ENCODE data around the gene CD44. TPM values are rescaled to one million over a fixed set of nuclear protein-coding genes. Genes with fewer than 3 reads are reported as not detected.

Gene CD44
- total RNA-seq, 1 donor from 2014 or later, result 155 TPM

DNA sequence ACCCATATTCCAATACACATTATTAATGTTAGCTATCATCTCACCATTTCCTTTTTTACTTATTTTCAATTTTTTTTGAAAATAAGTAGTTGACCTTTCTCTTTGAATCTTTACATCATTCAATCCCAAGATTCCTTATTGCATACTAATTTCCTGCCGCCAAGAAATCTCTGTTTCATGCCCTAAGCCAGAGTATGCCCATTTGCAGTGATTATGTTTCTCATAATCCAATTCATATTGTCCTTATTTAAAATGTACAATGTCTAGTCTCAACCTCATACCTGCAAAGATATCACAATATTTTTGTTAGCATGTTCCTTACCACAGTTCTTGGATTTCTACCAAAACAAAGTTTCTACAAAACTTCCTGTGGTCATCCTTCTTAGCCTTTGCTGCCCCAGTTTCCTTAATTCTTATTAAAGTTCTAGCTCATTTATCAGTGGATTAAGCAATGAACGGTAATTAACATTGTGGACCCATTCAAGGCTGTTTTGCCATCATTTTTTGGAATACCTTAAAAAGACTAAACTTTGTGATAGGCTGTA is 75.3 kb downstream of the CD44 start:
- no peaks in the 10 kb centered on the region for H3K9me3 Mint-ChIP-seq (ENCODE audit: unreplicated experiment)
- DNase-seq (ENCODE audit: low spot score), result no peak
- H3K27ac Mint-ChIP-seq (ENCODE audit: unreplicated experiment), result no peak overlapping the region
- H3K4me3 Mint-ChIP-seq (ENCODE audit: unreplicated experiment), result no peak overlapping the region
- no peaks in the 10 kb centered on the region for H3K4me1 Mint-ChIP-seq (ENCODE audit: unreplicated experiment)
- TF ChIP-seq, protein P1, sequence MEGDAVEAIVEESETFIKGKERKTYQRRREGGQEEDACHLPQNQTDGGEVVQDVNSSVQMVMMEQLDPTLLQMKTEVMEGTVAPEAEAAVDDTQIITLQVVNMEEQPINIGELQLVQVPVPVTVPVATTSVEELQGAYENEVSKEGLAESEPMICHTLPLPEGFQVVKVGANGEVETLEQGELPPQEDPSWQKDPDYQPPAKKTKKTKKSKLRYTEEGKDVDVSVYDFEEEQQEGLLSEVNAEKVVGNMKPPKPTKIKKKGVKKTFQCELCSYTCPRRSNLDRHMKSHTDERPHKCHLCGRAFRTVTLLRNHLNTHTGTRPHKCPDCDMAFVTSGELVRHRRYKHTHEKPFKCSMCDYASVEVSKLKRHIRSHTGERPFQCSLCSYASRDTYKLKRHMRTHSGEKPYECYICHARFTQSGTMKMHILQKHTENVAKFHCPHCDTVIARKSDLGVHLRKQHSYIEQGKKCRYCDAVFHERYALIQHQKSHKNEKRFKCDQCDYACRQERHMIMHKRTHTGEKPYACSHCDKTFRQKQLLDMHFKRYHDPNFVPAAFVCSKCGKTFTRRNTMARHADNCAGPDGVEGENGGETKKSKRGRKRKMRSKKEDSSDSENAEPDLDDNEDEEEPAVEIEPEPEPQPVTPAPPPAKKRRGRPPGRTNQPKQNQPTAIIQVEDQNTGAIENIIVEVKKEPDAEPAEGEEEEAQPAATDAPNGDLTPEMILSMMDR (IDR thresholded peaks at IDR 0.05; ENCODE audit: unreplicated experiment), result no peak
- peaks cover 15% of the 10 kb centered on the region for H3K36me3 Mint-ChIP-seq (ENCODE audit: low read depth, unreplicated experiment)
- H3K27me3 Mint-ChIP-seq (ENCODE audit: unreplicated experiment), result peaks cover 3% of the 10 kb centered on the region

DNA sequence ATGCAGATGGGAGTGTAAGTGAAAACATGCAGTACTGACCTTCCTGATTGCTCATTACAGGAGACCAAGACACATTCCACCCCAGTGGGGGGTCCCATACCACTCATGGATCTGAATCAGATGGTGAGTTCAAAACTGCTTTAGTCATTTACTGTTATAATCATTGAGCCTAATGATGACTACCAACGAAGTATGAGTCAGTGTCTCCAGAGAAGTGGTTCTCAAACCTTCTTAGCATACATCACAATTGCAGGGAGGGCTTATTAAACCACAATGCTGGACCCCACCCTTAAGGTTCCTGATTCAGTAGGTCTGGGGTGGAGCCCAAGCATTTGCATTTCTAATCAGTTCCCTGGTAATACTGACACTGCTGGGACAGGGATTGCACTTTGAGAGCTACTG is 75.8 kb downstream of the CD44 start:
- Mint-ChIP-seq H3K4me3 (ENCODE audit: unreplicated experiment) (no peak overlapping the region), H3K27ac (ENCODE audit: unreplicated experiment) (no peak overlapping the region)

DNA sequence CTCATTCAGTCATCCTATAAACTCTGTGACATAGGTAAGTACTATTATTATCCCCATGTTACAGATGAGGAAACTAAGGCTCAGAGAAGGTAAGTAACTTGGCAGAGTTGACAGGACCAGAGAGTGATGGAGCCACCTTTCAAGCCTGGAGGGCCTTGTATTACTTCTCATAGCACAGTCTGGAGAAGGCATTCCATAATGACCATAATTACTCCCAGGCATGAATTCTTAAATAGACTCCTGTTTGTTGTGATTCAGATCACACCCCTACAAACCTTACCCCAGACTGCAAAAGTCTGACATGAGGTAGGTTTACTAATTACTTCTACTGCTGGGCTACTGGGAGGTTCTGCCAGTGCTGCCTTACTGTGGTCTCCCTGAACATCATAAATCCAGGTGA is 77.0 kb downstream of the CD44 start:
- Mint-ChIP-seq H3K4me1 (ENCODE audit: unreplicated experiment) (no peaks in the 10 kb centered on the region), H3K27ac (ENCODE audit: unreplicated experiment) (no peak overlapping the region), H3K9me3 (ENCODE audit: unreplicated experiment) (no peaks in the 10 kb centered on the region), H3K36me3 (ENCODE audit: low read depth, unreplicated experiment) (peaks cover 14% of the 10 kb centered on the region), H3K27me3 (ENCODE audit: unreplicated experiment) (peaks cover 3% of the 10 kb centered on the region), H3K4me3 (ENCODE audit: unreplicated experiment) (no peak overlapping the region)
- no peak for DNase-seq (ENCODE audit: low spot score)
- TF ChIP-seq, protein P1 (IDR thresholded peaks at IDR 0.05; ENCODE audit: unreplicated experiment), result no peak

More for the DNA sequence above, 75.8 kb downstream of the CD44 start:
- Mint-ChIP-seq H3K4me1 (ENCODE audit: unreplicated experiment) (no peaks in the 10 kb centered on the region), H3K27me3 (ENCODE audit: unreplicated experiment) (peaks cover 3% of the 10 kb centered on the region), H3K9me3 (ENCODE audit: unreplicated experiment) (no peaks in the 10 kb centered on the region), H3K36me3 (ENCODE audit: low read depth, unreplicated experiment) (peaks cover 18% of the 10 kb centered on the region)
- TF ChIP-seq, protein P1 (IDR thresholded peaks at IDR 0.05; ENCODE audit: unreplicated experiment), result no peak
- no peak for DNase-seq (ENCODE audit: low spot score)

DNA sequence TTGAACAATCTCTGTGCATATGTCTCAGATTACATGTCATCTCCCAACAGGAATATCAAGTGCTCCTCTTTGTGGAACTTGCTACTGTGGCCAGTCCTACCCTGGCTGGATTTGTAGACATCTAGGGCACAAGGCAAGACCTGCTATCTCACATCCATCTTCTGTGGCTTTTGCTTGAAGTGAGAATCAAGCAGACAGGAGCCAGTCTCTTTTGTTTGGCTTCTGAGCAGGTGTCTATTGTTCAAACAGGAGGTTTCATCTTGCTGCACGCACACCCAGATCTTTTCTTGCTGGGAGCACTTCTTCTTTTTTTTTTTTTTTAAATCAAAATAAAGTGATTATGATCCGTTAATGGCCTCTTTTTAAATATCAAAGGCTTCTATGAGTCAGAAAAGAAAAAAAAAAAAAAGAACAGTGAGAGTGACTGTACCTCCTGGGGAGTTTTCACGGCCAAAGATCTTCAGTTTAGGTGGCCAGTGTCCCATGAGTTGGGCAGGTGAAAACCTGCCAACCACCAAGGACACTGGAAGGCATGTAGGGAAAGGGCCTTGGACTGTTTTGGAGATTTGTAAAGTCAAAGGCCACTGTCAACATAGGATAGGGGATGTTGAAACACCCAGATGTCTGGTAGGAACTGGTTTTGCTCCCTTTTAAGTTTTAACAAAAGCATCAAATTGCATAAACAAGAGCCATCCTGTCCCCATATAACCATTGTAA is 78.1 kb downstream of the CD44 start:
- H3K9me3 Mint-ChIP-seq (ENCODE audit: unreplicated experiment), result no peaks in the 10 kb centered on the region
- TF ChIP-seq, protein P1 (IDR thresholded peaks at IDR 0.05; ENCODE audit: unreplicated experiment), result no peak
- H3K27me3 Mint-ChIP-seq (ENCODE audit: unreplicated experiment), result peaks cover 3% of the 10 kb centered on the region
- H3K36me3 Mint-ChIP-seq (ENCODE audit: low read depth, unreplicated experiment), result peaks cover 14% of the 10 kb centered on the region
- no peaks in the 10 kb centered on the region for H3K4me1 Mint-ChIP-seq (ENCODE audit: unreplicated experiment)
- no peak overlapping the region for H3K4me3 Mint-ChIP-seq (ENCODE audit: unreplicated experiment)
- no peak overlapping the region for H3K27ac Mint-ChIP-seq (ENCODE audit: unreplicated experiment)
- DNase-seq (ENCODE audit: low spot score), result no peak

DNA sequence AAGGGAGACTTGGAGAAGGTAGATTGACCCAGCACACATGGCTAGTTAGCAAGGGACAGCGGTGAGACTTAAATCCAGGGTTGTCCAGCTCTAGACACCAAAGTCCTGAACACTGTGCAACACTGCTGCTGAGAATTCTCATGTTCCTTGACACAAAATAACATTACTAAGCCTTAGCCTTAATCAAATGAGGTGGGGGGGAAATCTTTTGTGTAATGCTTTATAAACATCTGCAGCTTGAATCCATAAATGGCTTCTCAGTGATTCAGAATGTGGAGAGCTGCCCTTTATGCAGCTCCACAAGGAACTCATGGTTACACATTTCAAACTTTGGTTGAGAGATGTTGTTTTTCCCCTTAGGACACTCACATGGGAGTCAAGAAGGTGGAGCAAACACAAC is 80.0 kb downstream of the CD44 start:
- no peaks in the 10 kb centered on the region for H3K4me1 Mint-ChIP-seq (ENCODE audit: unreplicated experiment)
- no peak overlapping the region for H3K4me3 Mint-ChIP-seq (ENCODE audit: unreplicated experiment)
- H3K36me3 Mint-ChIP-seq (ENCODE audit: low read depth, unreplicated experiment), result peaks cover 14% of the 10 kb centered on the region
- no peak for DNase-seq (ENCODE audit: low spot score)
- H3K9me3 Mint-ChIP-seq (ENCODE audit: unreplicated experiment), result no peaks in the 10 kb centered on the region
- TF ChIP-seq, protein P1 (IDR thresholded peaks at IDR 0.05; ENCODE audit: unreplicated experiment), result no peak
- no peak overlapping the region for H3K27ac Mint-ChIP-seq (ENCODE audit: unreplicated experiment)
- H3K27me3 Mint-ChIP-seq (ENCODE audit: unreplicated experiment), result no peaks in the 10 kb centered on the region
